AG04450 (cell line): ENCODE measurements around the gene CD8B2. TPM values are rescaled to one million over a fixed set of nuclear protein-coding genes. Genes with fewer than 3 reads are reported as not detected.
"Not testable (repeated sequence)": the region's sequence is repeated elsewhere in the genome, so short reads cannot be mapped to it uniquely, and the experiment has no call there.

ENCODE experiments used
- CTCF ChIA-PET: fragments of 300-600, 350-600 bp; formaldehyde crosslinking; extraction: SDS; loops from one replicate; lab custom pipeline; 2022; ENCODE audit warnings: antibody characterized with exemption, inconsistent platforms; lab: Charles Lee
- POLR2A ChIA-PET: fragments of 350-600 bp; formaldehyde crosslinking; extraction: SDS; loops from one replicate; lab custom pipeline; 2021; ENCODE audit warnings: antibody characterized with exemption, inconsistent platforms; lab: Yijun Ruan, JAX
- DNase-seq: peaks from one replicate; pipeline ENCODE4 v3.0.0-alpha.2; 2011; ENCODE audit warnings: low read depth, low spot score
- H3K27ac ChIP-seq: one replicate; pipeline ENCODE4 v1.5.1; 2012; ENCODE audit warnings: low read depth, low read length, control low read depth
- H3K27me3 ChIP-seq: one replicate; pipeline ENCODE4 v1.6.0; 2012; ENCODE audit warnings: low read length; ENCODE audit not compliant: control insufficient read depth, insufficient read depth
- H3K4me3 ChIP-seq: 2 replicates; pipeline ENCODE4 v1.5.1; 2011; ENCODE audit warnings: mild to moderate bottlenecking, low read depth, low read length, control low read depth
- H3K9me3 ChIP-seq: 2 replicates; pipeline ENCODE4 v1.5.1; 2012; ENCODE audit warnings: low read length; ENCODE audit not compliant: control insufficient read depth, insufficient read depth
- polyA plus RNA-seq: library from polyadenylated mRNA; depleted of rRNA; stranded (reverse); fragments of >200 nt; gene quantifications from 2 replicates; pipeline ENCODE4 v1.2.3, GENCODE V29; 2011

The CD8B2 gene
- polyA plus RNA-seq, 1 experiment: not detected

DNA sequence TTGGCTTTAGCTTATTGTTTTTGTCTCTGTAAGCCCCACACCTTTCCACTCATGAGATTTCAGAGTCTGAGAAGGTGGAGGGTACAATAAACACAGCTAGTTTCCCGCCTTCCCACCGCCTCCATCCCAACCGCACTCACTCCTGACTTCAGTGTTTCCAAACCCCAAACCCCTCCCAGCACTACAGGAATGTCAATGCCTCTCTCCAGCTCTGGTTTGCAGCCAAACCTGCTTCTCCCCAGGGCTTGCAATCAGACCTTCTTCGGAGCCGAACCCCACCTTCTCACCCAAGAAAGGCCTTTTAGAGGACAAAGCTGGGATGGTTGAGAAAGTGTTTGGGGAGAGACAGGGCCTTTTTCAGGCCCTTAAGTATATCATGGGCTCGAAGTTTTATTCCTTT is 5.7 kb downstream of the CD8B2 start:
- H3K4me3 ChIP-seq, POLR2A ChIA-PET, H3K27ac ChIP-seq, H3K9me3 ChIP-seq, H3K27me3 ChIP-seq, DNase-seq, CTCF ChIA-PET: not testable (repeated sequence)

DNA sequence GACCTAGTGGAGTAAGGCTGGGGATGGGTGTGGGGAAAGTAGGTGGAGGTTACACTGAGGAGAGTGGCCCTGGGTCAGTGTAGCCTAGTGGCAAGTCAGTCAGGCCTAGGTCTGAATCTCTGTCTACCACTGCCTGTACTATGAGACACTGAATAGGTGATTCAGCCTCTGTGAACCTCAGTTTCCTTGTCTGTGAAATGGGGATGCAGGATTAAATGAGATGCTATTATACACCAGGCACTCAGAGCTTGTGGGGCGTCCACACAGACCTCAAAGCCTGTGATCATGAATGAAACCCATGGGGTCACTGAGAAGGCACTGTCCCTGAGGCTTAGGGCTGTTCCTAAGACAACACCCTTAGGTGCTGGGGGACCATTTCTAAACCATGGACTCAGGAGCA is 11.4 kb downstream of the CD8B2 start:
- H3K27me3 ChIP-seq, H3K4me3 ChIP-seq, H3K27ac ChIP-seq, CTCF ChIA-PET, H3K9me3 ChIP-seq, POLR2A ChIA-PET, DNase-seq: not testable (repeated sequence)

DNA sequence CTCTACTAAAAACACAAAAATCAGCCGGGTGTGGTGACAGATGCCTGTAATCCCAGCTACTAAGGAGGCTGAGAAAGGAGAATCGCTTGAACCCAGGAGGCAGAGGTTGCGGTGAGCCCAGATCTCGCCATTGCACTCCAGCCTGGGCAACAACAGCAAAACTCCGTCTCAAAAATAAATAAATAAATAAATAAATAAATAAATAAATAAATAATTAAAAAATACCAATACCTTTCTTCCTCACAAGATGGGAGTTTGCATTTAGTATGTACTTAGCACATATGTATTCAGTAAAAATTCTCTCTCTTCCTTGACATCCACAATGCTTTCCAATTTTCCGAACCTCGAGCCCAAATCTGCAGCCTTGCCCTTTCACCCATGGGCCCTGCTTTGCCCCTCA is 13.2 kb downstream of the CD8B2 start:
- DNase-seq, H3K4me3 ChIP-seq, CTCF ChIA-PET, H3K27ac ChIP-seq, POLR2A ChIA-PET, H3K27me3 ChIP-seq, H3K9me3 ChIP-seq: not testable (repeated sequence)

DNA sequence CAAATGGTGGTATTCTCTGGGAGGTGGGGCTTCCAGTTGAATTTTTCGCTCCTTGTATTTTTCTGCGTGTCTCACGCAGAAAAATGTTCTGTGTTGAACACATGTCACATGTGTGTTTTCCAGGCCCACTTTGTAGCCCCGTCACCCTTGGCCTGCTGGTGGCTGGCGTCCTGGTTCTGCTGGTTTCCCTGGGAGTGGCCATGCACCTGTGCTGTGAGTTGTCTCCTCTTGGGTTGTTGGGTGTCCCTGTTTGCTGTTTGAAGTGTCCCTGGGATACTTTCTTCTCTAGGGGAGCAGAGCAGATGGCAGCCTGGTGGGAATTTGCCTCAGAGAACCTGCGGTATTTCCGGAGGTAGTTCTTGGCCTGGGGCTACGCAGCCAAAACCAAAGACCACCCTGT is 15.2 kb downstream of the CD8B2 start:
- H3K27me3 ChIP-seq, DNase-seq, H3K27ac ChIP-seq, H3K9me3 ChIP-seq, H3K4me3 ChIP-seq, CTCF ChIA-PET, POLR2A ChIA-PET: not testable (repeated sequence)

GRCh38 chr2:106504192-106504591 is 17.0 kb downstream of the CD8B2 start:
- not testable (repeated sequence) for H3K27me3 ChIP-seq

GRCh38 chr2:106504787-106505186 is 17.6 kb downstream of the CD8B2 start:
- POLR2A ChIA-PET, H3K9me3 ChIP-seq, H3K27ac ChIP-seq, CTCF ChIA-PET, H3K4me3 ChIP-seq, DNase-seq, H3K27me3 ChIP-seq: not testable (repeated sequence)

More at GRCh38 chr2:106504192-106504591, 17.0 kb downstream of the CD8B2 start:
- POLR2A ChIA-PET, H3K27ac ChIP-seq, CTCF ChIA-PET, H3K9me3 ChIP-seq, H3K4me3 ChIP-seq, DNase-seq: not testable (repeated sequence)

DNA sequence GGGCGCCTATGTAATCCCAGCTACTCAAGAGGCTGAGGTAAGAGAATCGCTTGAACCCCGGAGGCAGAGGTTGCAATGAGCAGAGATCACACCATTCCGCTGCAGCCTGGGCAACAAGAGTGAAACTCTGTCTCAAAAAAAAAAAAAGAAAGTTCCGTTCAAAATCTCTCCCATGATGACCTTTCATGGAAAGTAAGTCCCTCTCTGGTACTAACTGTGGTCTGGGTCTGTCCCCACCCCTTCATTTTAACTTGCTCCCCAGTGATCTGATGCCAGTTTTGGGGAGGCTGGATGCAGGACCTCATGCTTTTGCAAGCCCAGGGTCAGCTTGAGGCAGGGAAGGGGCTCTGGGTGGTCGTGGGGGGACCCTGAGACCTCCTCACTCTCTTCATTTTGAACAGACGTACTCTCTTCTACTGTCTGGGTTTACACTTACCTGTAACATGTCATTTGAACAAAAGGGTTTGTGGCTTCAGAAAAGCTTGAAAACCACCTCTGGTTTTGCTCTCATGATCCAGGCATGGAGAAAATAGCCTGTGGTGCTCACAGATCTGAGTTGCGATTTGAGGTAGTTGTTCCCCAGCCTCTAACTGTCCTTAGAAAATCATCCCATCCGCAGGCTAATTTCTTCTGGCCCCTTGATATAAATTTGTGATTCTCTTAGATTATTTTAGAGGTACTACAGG is 19.0 kb downstream of the CD8B2 start:
- H3K27ac ChIP-seq, H3K4me3 ChIP-seq, DNase-seq, H3K9me3 ChIP-seq, CTCF ChIA-PET, H3K27me3 ChIP-seq, POLR2A ChIA-PET: not testable (repeated sequence)

- H3K27me3 ChIP-seq, DNase-seq, H3K4me3 ChIP-seq, H3K9me3 ChIP-seq, CTCF ChIA-PET, POLR2A ChIA-PET, H3K27ac ChIP-seq: not testable (repeated sequence)
Measured at GRCh38 chr2:106508660-106509373, 21.7 kb downstream of the CD8B2 start.

DNA sequence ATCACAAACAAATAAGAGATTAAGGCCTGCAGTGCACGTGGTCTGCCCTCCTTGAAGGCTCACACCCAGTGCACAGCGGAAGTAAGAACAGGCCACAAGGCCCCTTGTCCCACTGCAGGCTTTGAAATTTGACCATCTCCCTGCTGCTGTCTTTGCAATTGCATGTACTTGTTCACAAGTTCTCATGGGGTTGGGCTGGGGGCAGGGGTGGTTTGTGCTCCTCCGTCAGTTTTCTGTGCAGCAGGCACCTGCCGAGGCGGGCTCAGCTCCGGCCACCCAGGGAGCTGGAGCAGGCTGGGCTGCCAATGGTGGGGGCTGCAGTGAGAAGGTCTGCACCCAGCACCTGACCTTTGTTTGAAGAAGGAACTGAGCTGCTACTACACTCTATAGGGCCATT is 22.2 kb downstream of the CD8B2 start:
- H3K27me3 ChIP-seq, H3K27ac ChIP-seq, H3K4me3 ChIP-seq, CTCF ChIA-PET, POLR2A ChIA-PET, H3K9me3 ChIP-seq, DNase-seq: not testable (repeated sequence)

DNA sequence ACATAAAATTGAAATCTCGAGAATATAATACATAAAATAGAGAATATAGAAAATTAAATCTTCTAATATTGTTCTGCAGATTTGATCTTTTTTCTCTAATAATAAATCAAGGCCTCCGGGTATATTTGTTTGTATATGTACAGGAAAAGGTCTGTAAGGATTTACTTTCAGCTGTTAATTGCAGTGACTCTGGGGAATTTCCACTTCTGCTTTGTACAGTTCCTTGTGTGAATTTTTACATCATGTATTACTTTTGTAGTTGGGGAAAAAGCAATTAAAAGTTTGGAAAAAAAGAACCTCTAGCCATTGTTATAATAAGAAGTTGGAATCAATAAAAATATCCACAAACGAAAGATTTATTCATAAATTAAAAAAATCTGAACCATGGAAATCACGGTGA is 23.6 kb downstream of the CD8B2 start:
- H3K27ac ChIP-seq, POLR2A ChIA-PET, H3K9me3 ChIP-seq, H3K27me3 ChIP-seq, DNase-seq, H3K4me3 ChIP-seq, CTCF ChIA-PET: not testable (repeated sequence)

DNA sequence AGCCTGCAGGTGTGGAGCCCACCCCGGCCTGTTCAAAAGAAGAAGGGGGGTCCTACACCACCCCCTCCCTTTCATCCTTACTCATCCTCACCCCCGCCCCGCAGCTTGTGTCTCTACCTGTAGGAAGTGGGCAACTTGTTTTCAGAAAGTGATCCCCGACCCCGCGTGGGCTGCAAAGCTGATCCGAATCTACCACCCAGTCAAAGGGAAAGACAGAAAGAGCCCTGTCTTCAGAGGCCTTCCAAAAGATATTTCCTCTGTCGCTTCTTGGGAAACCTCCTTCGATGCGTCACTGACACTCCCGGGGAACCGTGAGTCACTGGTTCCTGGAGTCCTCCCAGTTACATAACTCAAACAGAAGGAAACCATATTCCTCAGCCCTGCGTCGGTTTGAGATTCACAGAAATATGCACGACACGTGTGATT is 24.3 kb downstream of the CD8B2 start:
- H3K4me3 ChIP-seq, H3K9me3 ChIP-seq, H3K27ac ChIP-seq, CTCF ChIA-PET, POLR2A ChIA-PET, H3K27me3 ChIP-seq: not testable (repeated sequence)
- DNase-seq: peak; percentile 1

GRCh38 chr2:106511934-106512333 is 24.8 kb downstream of the CD8B2 start:
- H3K27me3 ChIP-seq, H3K27ac ChIP-seq, H3K9me3 ChIP-seq, POLR2A ChIA-PET, DNase-seq, H3K4me3 ChIP-seq, CTCF ChIA-PET: not testable (repeated sequence)
